Activated T-helper 1 cell treated with anti-CD3 and anti-CD28 coated beads, Interleukin-12 subunit alpha, Interleukin-12 subunit beta, Interleukin-2, Interleukin-4 antibody, amounts not matched to agents 30 ng/mL and 10 ng/mL and 1 ng/mL, durations not matched to agents 14 hours and 24 hours and 36 hours (primary cell): ENCODE results near the gene SNX32. TPM values are rescaled to one million over a fixed set of nuclear protein-coding genes. Genes with fewer than 3 reads are reported as not detected.

Experiments
- DNase-seq: peaks from one replicate; pipeline ENCODE4 v3.0.0; 2021; ENCODE audit warnings: low spot score
- H3K27ac Mint-ChIP-seq: one replicate; pipeline ENCODE4 v1.8.0; 2021; ENCODE audit warnings: mild to moderate bottlenecking, mixed read lengths
- H3K27me3 Mint-ChIP-seq: one replicate; pipeline ENCODE4 v1.8.0; 2022; ENCODE audit warnings: mild to moderate bottlenecking, moderate library complexity, mixed read lengths; ENCODE audit not compliant: insufficient read depth
- H3K36me3 Mint-ChIP-seq: one replicate; pipeline ENCODE4 v1.8.0; 2021; ENCODE audit warnings: low read depth, mixed read lengths
- H3K4me1 Mint-ChIP-seq: one replicate; pipeline ENCODE4 v1.8.0; 2021; ENCODE audit warnings: low read depth, mixed read lengths
- H3K4me3 Mint-ChIP-seq: one replicate; pipeline ENCODE4 v1.8.0; 2021; ENCODE audit warnings: mild to moderate bottlenecking, moderate library complexity, mixed read lengths
- H3K9me3 Mint-ChIP-seq: one replicate; pipeline ENCODE4 v1.8.0; 2021; ENCODE audit warnings: mixed read lengths
- intact Hi-C: fragments of 100-400 bp; cut with micrococcal nuclease; formaldehyde crosslinking; loops from one replicate; pipeline ENCODE4 v1.15.1; 2024
- total RNA-seq: library from RNA; stranded (reverse); gene quantifications from 2 replicates; pipeline ENCODE4 v1.2.3, GENCODE V29; 2022

SNX32 gene
- total RNA-seq, 1 donor from 2014 or later = 1.6 TPM

- Mint-ChIP-seq H3K27me3 (no peaks in the 10 kb centered on the region), H3K36me3 (peaks cover 34% of the 10 kb centered on the region), H3K27ac (peak overlapping the region; percentile 43), H3K9me3 (no peaks in the 10 kb centered on the region), H3K4me3 (no peak overlapping the region), H3K4me1 (peaks cover 44% of the 10 kb centered on the region)
- intact Hi-C loops = no loop called here
- DNase-seq = no peak
Observed at GRCh38 chr11:65896034-65896999, 62.6 kb downstream of the SNX32 start.

GRCh38 chr11:65897020-65897471, 63.3 kb downstream of the SNX32 start:
- H3K4me1 Mint-ChIP-seq = peaks cover 45% of the 10 kb centered on the region
- peak overlapping the region; percentile 67 for H3K4me3 Mint-ChIP-seq
- H3K9me3 Mint-ChIP-seq = no peaks in the 10 kb centered on the region

GRCh38 chr11:65898656-65899355, 65.0 kb downstream of the SNX32 start:
- Mint-ChIP-seq H3K9me3 (no peaks in the 10 kb centered on the region), H3K4me1 (peaks cover 33% of the 10 kb centered on the region), H3K36me3 (peaks cover 23% of the 10 kb centered on the region), H3K27ac (peak overlapping the region; percentile 82), H3K4me3 (peak overlapping the region; percentile 84), H3K27me3 (peaks cover 4% of the 10 kb centered on the region)
- DNase-seq = no peak
- intact Hi-C loops = no loop called here

More at GRCh38 chr11:65897020-65897471, 63.3 kb downstream of the SNX32 start:
- no peak for DNase-seq
- H3K27ac Mint-ChIP-seq = no peak overlapping the region
- peaks cover 31% of the 10 kb centered on the region for H3K36me3 Mint-ChIP-seq
- intact Hi-C loops = no loop called here
- no peaks in the 10 kb centered on the region for H3K27me3 Mint-ChIP-seq

DNA sequence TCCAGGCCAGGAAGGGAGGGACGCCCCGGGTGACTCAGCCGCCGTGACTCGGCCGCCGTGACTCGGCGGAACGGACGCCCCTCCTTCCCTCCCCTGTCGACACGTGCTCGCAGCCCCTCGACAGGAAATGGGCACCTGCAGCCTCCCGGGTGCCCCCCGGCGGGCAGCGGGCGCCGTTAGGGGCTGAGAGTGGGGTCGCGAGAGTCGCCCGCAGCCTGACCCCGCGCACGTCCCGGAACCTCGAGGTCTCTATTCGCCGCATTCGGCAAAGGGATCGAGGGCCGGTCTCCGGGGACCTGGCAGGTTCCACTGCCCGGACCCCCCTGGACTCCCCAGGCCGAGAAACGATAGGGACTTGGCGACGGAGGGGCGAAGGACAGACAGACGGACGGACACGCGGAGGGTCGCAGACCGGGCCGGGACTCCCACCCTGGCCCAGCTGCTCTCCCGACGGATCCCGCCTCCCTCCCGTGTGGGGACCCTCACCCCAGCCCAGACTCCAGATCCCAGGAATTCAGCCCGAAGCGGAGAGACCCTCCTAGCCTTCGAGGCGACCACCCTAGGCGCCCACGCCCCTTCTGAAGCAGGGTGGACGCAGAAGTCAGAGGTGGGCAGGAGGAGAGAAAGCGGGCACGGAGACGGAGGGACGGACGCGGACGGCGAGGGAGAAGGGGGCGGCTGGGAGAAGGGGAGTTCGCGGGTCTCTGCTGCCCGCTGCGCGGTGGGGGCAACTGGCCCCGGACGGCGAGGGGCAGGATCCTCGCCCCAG, 65.8 kb downstream of the SNX32 start:
- peak; percentile 57 for DNase-seq
- H3K27me3 Mint-ChIP-seq = peaks cover 8% of the 10 kb centered on the region
- H3K4me1 Mint-ChIP-seq = peaks cover 26% of the 10 kb centered on the region
- peak overlapping the region; percentile 58 for H3K27ac Mint-ChIP-seq
- H3K36me3 Mint-ChIP-seq = peaks cover 20% of the 10 kb centered on the region
- intact Hi-C loops = loop anchor here (1.0 to 2.0 kb wide), 6 partner anchors 9 to 103 kb away; partner anchors contain the start of genes BANF1, C11orf68, CCDC85B and CFL1
- no peaks in the 10 kb centered on the region for H3K9me3 Mint-ChIP-seq
- H3K4me3 Mint-ChIP-seq = peak overlapping the region; percentile 82

DNA sequence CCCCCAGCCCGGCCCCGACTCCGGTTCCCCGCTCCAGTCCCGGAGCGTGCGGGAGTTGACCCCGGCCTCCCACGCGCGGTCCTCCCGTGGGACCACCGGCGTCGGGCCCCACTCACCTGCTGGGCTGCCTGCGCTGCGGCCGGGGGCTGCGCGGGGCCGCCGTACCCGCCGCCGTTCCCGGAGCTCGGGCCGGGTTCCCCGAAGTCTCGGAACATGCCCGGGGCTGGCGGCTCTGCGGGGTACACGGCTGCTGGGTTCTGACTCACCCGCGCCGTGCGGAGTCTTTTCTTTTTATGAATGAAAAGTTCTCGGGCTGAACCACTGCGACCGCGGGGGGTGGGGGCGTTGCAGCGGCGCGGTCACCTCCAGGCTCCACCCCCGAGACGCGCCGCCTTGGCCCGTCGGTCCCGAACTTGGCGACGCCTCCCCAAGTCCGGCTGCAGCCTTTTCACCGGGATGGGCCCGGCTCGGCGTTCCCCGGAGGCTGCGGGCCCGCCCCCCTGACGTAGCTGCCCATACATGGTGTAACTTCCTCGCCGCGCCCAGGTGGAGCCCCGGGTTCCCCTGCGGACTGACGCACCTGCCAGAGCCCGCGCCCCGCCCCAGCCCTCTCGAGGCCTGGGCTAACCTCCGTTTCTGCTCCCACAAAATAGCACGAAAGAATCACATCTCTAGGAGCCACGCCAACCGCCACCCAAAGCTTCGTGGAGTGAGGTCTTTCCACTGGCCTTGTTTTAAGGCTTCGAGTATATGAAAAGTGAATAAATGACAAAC, 66.5 kb downstream of the SNX32 start, which contains the start of gene FOSL1:
Gene FOSL1, minus strand, starts transcription at position 264 of the 774 bp plus-strand sequence. Its CDS starts 49 bp downstream, at position 215.
- no peaks in the 10 kb centered on the region for H3K9me3 Mint-ChIP-seq
- H3K4me3 Mint-ChIP-seq = peak within 1 kb of the TSS; percentile 82
- H3K27me3 Mint-ChIP-seq = peaks cover 9% of the 10 kb centered on the region
- H3K4me1 Mint-ChIP-seq = peaks cover 23% of the 10 kb centered on the region
- peak within 1 kb of the TSS; percentile 67 for H3K27ac Mint-ChIP-seq
- H3K36me3 Mint-ChIP-seq = peaks cover 17% of the 10 kb centered on the region
- intact Hi-C loops = loop anchor here (1.0 to 2.0 kb wide), 6 partner anchors 10 to 102 kb away; partner anchors contain the start of genes BANF1, C11orf68, CCDC85B and CFL1
- peak; percentile 89 for DNase-seq

GRCh38 chr11:65900899-65901180, 67.1 kb downstream of the SNX32 start:
- Mint-ChIP-seq H3K36me3 (peaks cover 13% of the 10 kb centered on the region), H3K27ac (peak overlapping the region; percentile 67), H3K4me1 (peaks cover 18% of the 10 kb centered on the region), H3K9me3 (no peaks in the 10 kb centered on the region), H3K27me3 (peaks cover 11% of the 10 kb centered on the region), H3K4me3 (peak overlapping the region; percentile 68)
- intact Hi-C loops = loop anchor here (1.0 to 2.0 kb wide), 6 partner anchors 11 to 101 kb away; partner anchors contain the start of genes BANF1, C11orf68, CCDC85B and CFL1
- no peak for DNase-seq

GRCh38 chr11:65903068-65903481, 69.3 kb downstream of the SNX32 start:
- no peak for DNase-seq
- H3K4me1 Mint-ChIP-seq = peaks cover 6% of the 10 kb centered on the region
- H3K36me3 Mint-ChIP-seq = no peaks in the 10 kb centered on the region
- no peak overlapping the region for H3K4me3 Mint-ChIP-seq
- intact Hi-C loops = no loop called here
- H3K27me3 Mint-ChIP-seq = peaks cover 22% of the 10 kb centered on the region
- no peaks in the 10 kb centered on the region for H3K9me3 Mint-ChIP-seq
- H3K27ac Mint-ChIP-seq = no peak overlapping the region

Other genes with a start within 250 kb of the SNX32 start
- gene KCNK7, start 238.2 kb upstream of the SNX32 start, total RNA-seq = 1.6 and 2.0 TPM in 2 replicates
- 103 and 106 TPM in 2 replicates for gene MAP3K11, start 219.7 kb upstream of the SNX32 start, total RNA-seq
- gene PCNX3, start 218.2 kb upstream of the SNX32 start, total RNA-seq = 55.0 and 55.2 TPM in 2 replicates
- gene SIPA1, start 195.9 kb upstream of the SNX32 start, total RNA-seq = 117 and 130 TPM in 2 replicates
- 102 and 104 TPM in 2 replicates for gene RELA, start 171.0 kb upstream of the SNX32 start, total RNA-seq
- 68.1 and 75.0 TPM in 2 replicates for gene KAT5, start 121.7 kb upstream of the SNX32 start, total RNA-seq
- 87.6 and 89.0 TPM in 2 replicates for gene RNASEH2C, start 113.2 kb upstream of the SNX32 start, total RNA-seq
- gene AP5B1, start 53.0 kb upstream of the SNX32 start, total RNA-seq = 17.4 and 19.2 TPM in 2 replicates
- 0.10 and 0.36 TPM in 2 replicates for gene OVOL1, start 46.9 kb upstream of the SNX32 start, total RNA-seq
- gene CFL1, start 24.2 kb downstream of the SNX32 start, total RNA-seq = 1,020 and 1,061 TPM in 2 replicates
- 77.7 and 79.6 TPM in 2 replicates for gene MUS81, start 26.5 kb downstream of the SNX32 start, total RNA-seq
- gene EFEMP2, start 38.8 kb downstream of the SNX32 start, total RNA-seq = 6.5 and 7.9 TPM in 2 replicates
- 5.7 and 7.4 TPM in 2 replicates for gene CTSW, start 45.9 kb downstream of the SNX32 start, total RNA-seq
- gene FIBP, start 54.5 kb downstream of the SNX32 start, total RNA-seq = 86.8 and 93.2 TPM in 2 replicates
- gene CCDC85B, start 56.7 kb downstream of the SNX32 start, total RNA-seq = 66.7 and 70.8 TPM in 2 replicates
- 31.7 and 33.5 TPM in 2 replicates for gene FOSL1, start 66.4 kb downstream of the SNX32 start, total RNA-seq
- 18.5 and 21.4 TPM in 2 replicates for gene C11orf68, start 85.1 kb downstream of the SNX32 start, total RNA-seq
- 119 and 129 TPM in 2 replicates for gene DRAP1, start 85.5 kb downstream of the SNX32 start, total RNA-seq
- not detected in 2 replicates for gene TSGA10IP, start 111.5 kb downstream of the SNX32 start, total RNA-seq
- gene SART1, start 127.8 kb downstream of the SNX32 start, total RNA-seq = 110 TPM in 2 replicates
- gene EIF1AD, start 168.2 kb downstream of the SNX32 start, total RNA-seq = 69.0 and 70.7 TPM in 2 replicates
- gene BANF1, start 168.5 kb downstream of the SNX32 start, total RNA-seq = 282 and 284 TPM in 2 replicates
- 1.7 and 2.0 TPM in 2 replicates for gene CST6, start 178.0 kb downstream of the SNX32 start, total RNA-seq
- gene CATSPER1, start 192.5 kb downstream of the SNX32 start, total RNA-seq = 0.18 and 0.76 TPM in 2 replicates
- gene GAL3ST3, start 215.2 kb downstream of the SNX32 start, total RNA-seq = 0.34 TPM in 1 of 2 replicates, not detected in the other
- 267 TPM in 2 replicates for gene SF3B2, start 218.4 kb downstream of the SNX32 start, total RNA-seq
- gene PACS1, start 236.3 kb downstream of the SNX32 start, total RNA-seq = 80.4 and 89.5 TPM in 2 replicates